Kidney epithelial cell (primary cell): ENCODE results near the gene PLA2G6. TPM values are rescaled to one million over a fixed set of nuclear protein-coding genes. Genes with fewer than 3 reads are reported as not detected.

ENCODE experiments used
- DNase-seq: peaks from one replicate; pipeline ENCODE4 v3.0.0-alpha.2; 2010; ENCODE audit warnings: low read depth
- H3K27me3 ChIP-seq: 2 replicates; pipeline ENCODE4 v1.6.0; 2011; ENCODE audit warnings: low read length; ENCODE audit not compliant: control insufficient read depth, insufficient read depth
- H3K36me3 ChIP-seq: 2 replicates; pipeline ENCODE4 v1.5.1; 2011; ENCODE audit warnings: low read length; ENCODE audit not compliant: control insufficient read depth, insufficient read depth
- H3K4me3 ChIP-seq: 2 replicates; pipeline ENCODE4 v1.5.1; 2011; ENCODE audit warnings: low read depth, mild to moderate bottlenecking, control low read depth, low read length
- total RNA-seq: library from RNA; depleted of rRNA; stranded (reverse); fragments of >200 nt; gene quantifications from 2 replicates; pipeline ENCODE4 v1.2.3, GENCODE V29; 2015
- TF ChIP-seq, protein P1 (sequence below): IDR thresholded peaks from 2 replicates; pipeline ENCODE4 v1.5.1; 2011; ENCODE audit warnings: mild to moderate bottlenecking, moderate library complexity, low read length, control low read depth, inconsistent platforms; ENCODE audit not compliant: insufficient read depth, poor library complexity, severe bottlenecking

The PLA2G6 gene
- total RNA-seq, 1 donor from 2014 or later: 15.5 TPM

DNA sequence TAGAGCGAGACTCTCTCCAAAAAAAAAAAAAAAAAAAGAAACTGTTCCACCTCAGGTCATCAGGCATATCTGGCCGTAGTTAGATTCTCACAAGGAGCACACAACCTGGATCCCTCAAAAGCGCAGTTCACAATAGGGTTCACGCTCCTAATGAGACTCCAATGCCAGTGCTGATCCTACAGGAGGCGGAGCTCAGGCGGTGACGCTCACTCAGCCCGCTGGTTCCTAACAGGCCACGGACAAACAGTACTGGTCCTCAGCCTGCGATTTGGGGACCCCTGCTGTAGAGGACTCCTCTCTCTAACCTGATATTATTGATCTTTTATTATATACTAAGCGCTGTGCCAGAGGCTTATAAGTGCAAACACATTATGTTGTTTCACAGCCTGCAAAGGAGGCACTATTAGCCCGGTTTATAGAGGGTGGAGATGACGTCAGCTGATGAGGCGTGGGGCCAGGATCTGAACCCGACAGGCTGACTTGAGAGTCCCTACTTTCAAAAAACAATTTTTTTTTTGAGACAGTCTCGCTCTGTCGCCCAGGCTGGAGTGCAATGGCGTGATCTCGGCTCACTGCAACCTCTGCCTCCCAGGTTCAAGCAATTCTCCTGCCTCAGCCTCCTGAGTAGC, 15.3 kb upstream of the PLA2G6 start:
- TF ChIP-seq, protein P1, sequence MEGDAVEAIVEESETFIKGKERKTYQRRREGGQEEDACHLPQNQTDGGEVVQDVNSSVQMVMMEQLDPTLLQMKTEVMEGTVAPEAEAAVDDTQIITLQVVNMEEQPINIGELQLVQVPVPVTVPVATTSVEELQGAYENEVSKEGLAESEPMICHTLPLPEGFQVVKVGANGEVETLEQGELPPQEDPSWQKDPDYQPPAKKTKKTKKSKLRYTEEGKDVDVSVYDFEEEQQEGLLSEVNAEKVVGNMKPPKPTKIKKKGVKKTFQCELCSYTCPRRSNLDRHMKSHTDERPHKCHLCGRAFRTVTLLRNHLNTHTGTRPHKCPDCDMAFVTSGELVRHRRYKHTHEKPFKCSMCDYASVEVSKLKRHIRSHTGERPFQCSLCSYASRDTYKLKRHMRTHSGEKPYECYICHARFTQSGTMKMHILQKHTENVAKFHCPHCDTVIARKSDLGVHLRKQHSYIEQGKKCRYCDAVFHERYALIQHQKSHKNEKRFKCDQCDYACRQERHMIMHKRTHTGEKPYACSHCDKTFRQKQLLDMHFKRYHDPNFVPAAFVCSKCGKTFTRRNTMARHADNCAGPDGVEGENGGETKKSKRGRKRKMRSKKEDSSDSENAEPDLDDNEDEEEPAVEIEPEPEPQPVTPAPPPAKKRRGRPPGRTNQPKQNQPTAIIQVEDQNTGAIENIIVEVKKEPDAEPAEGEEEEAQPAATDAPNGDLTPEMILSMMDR: no peak
- no peak for DNase-seq
- H3K27me3 ChIP-seq: no peaks in the 10 kb centered on the region
- no peaks in the 10 kb centered on the region for H3K36me3 ChIP-seq
- no peak overlapping the region for H3K4me3 ChIP-seq

- no peak for DNase-seq
- Histone ChIP-seq H3K4me3 (no peak overlapping the region), H3K36me3 (no peaks in the 10 kb centered on the region), H3K27me3 (no peaks in the 10 kb centered on the region)
- TF ChIP-seq, protein P1: no peak
These were observed 11.9 kb upstream of the PLA2G6 start for GRCh38 chr22:38193580-38193979.

GRCh38 chr22:38192475-38192863, 10.8 kb upstream of the PLA2G6 start:
- no peak overlapping the region for H3K4me3 ChIP-seq
- DNase-seq: no peak
- TF ChIP-seq, protein P1: no peak
- no peaks in the 10 kb centered on the region for H3K27me3 ChIP-seq
- H3K36me3 ChIP-seq: no peaks in the 10 kb centered on the region

DNA sequence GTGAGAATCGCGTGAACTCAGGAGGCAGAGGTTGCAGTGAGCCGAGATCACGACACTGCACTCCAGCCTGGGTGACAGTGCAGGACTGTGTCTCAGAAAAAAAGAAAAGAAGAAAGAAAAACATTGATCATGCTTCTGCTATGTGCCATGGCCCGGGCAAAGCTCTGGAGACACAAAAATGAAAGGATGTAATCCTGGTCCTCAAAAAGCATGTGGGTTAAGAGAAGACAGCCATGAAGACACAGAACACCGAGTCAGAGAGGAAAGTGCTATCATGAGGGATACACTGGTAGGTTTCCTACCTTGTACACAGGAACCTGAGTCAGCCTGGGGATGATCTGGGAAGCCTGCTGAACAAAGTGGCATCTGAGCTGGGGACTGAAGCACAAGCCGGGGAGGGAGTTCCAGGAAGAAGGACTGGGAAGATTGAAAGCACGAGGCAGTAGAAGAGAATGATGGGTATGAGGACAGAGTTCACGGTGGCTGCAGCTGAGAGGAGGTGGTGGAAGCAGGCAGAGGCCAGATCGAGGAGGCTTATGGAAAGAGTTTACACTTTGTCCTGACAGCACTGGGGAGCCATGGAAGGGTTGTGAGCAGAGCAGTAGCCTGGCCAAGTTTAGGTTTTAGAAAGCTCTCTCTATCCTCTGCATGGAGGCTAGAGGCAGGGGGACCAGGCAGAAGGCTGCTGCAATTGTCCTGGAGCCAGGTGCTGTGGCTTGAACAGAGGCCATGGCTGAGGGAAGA, 10.3 kb upstream of the PLA2G6 start:
- Histone ChIP-seq H3K4me3 (no peak overlapping the region), H3K27me3 (no peaks in the 10 kb centered on the region), H3K36me3 (no peaks in the 10 kb centered on the region)
- TF ChIP-seq, protein P1: no peak
- DNase-seq: no peak

DNA sequence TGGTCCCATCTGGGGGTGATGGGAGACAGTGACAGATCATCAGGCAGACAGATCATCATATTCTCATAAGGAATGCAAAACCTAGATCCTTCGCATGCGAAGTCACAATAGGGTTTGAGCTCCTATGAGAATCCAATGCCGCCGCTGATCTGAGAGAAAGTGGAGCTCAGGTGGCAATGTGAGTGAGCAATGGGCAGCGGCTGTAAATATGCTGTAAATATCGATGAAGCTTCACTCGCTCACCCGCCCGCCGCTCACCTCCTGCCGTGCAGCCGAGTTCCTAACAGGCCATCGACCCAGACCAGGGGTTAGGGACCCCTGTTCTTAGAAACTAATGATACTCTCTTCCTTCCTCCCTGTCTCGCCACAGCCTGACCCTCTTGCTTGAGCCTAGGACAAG, 9.4 kb upstream of the PLA2G6 start:
- DNase-seq: no peak
- Histone ChIP-seq H3K27me3 (no peaks in the 10 kb centered on the region), H3K4me3 (no peak overlapping the region), H3K36me3 (no peaks in the 10 kb centered on the region)
- TF ChIP-seq, protein P1: no peak
